PC-3 (cell line): ENCODE data around the gene APLP1. TPM values are rescaled to one million over a fixed set of nuclear protein-coding genes. Genes with fewer than 3 reads are reported as not detected.
A peak's percentile ranks its signal among the peaks of the same experiment; 100 is the strongest.

ENCODE experiments used
- ATAC-seq: fragments of 200-7000 bp; cut with Tn5 transposase; 2 replicates; pipeline ENCODE4 v1.9.1; 2020; ENCODE audit warnings: mild to moderate bottlenecking, moderate library complexity
- BruUV-seq: library from RNA; stranded (reverse); fragments of 400-500 nt; replicated peaks from 2 replicates; lab custom pipeline; 2021; lab: Mats Ljungman, UMichigan
- CTCF ChIA-PET: fragments of 300-600 bp; sonication (Branson Sonifier 250); formaldehyde crosslinking; loops from one replicate; lab custom pipeline; 2022; ENCODE audit warnings: antibody characterized with exemption; lab: Charles Lee
- POLR2A ChIA-PET: fragments of 300-600 bp; sonication (Branson Sonifier 250); formaldehyde crosslinking; loops from one replicate; lab custom pipeline; 2022; ENCODE audit warnings: antibody characterized with exemption; ENCODE audit not compliant: unreplicated experiment; lab: Charles Lee
- DNase-seq: peaks from one replicate; pipeline ENCODE4 v3.0.0-alpha.2; 2015
- H2AFZ ChIP-seq: fragments of 300-600 bp; sonication (generic); 2 replicates; pipeline ENCODE4 v1.6.0; 2016; ENCODE audit warnings: antibody characterized with exemption, low read length
- H3F3A ChIP-seq: fragments of 300-600 bp; sonication (generic); one replicate; pipeline ENCODE4 v1.6.0; 2017; ENCODE audit warnings: antibody characterized with exemption, low read length, control low read depth, mild to moderate bottlenecking; ENCODE audit not compliant: unreplicated experiment
- H3K27ac ChIP-seq: fragments of 300-600 bp; sonication (generic); 2 replicates; pipeline ENCODE4 v1.5.1; 2016; ENCODE audit warnings: mild to moderate bottlenecking, low read length
- H3K27me3 ChIP-seq: fragments of 300-600 bp; sonication (generic); 2 replicates; pipeline ENCODE4 v1.6.1; 2016; ENCODE audit warnings: low read length, mixed read lengths
- H3K36me3 ChIP-seq: fragments of 300-600 bp; sonication (generic); 2 replicates; pipeline ENCODE4 v1.6.1; 2016; ENCODE audit warnings: low read depth, mixed run types, low read length, mixed read lengths
- H3K4me1 ChIP-seq: fragments of 300-600 bp; sonication (generic); 2 replicates; pipeline ENCODE4 v1.5.1; 2016; ENCODE audit warnings: low read length; ENCODE audit not compliant: insufficient read depth
- H3K4me2 ChIP-seq: fragments of 300-600 bp; sonication (generic); 2 replicates; pipeline ENCODE4 v1.6.0; 2016; ENCODE audit warnings: low read length
- H3K4me3 ChIP-seq: fragments of 300-600 bp; sonication (generic); 2 replicates; pipeline ENCODE4 v1.5.1; 2016; ENCODE audit warnings: mild to moderate bottlenecking, low read length, mixed read lengths
- H3K79me2 ChIP-seq: fragments of 300-600 bp; sonication (generic); 2 replicates; pipeline ENCODE4 v1.6.1; 2017; ENCODE audit warnings: low read length, mixed read lengths
- H3K9ac ChIP-seq: fragments of 300-600 bp; sonication (generic); 2 replicates; pipeline ENCODE4 v1.6.0; 2016; ENCODE audit warnings: mild to moderate bottlenecking, low read length
- H3K9me2 ChIP-seq: fragments of 300-600 bp; sonication (generic); replicated peaks from 2 replicates; pipeline ENCODE4 v1.6.1; 2016; ENCODE audit warnings: mixed run types, low read length, mixed read lengths
- H3K9me3 ChIP-seq: fragments of 300-600 bp; sonication (generic); 2 replicates; pipeline ENCODE4 v1.6.1; 2016; ENCODE audit warnings: low read length, mixed read lengths
- H4K20me1 ChIP-seq: fragments of 300-600 bp; sonication (generic); 2 replicates; pipeline ENCODE4 v1.6.1; 2016; ENCODE audit warnings: low read length, mixed read lengths
- CTCF ChIP-seq: fragments of 300-600 bp; sonication (generic); conservative IDR thresholded peaks from 2 replicates; pipeline ENCODE4 v1.5.1; 2017; ENCODE audit warnings: antibody characterized with exemption, low read depth, mild to moderate bottlenecking, low read length
- EZH2 ChIP-seq: fragments of 300-600 bp; sonication (generic); IDR thresholded peaks from one replicate; pipeline ENCODE4 v1.6.1; 2017; ENCODE audit warnings: antibody characterized with exemption, mild to moderate bottlenecking, low read length; ENCODE audit not compliant: unreplicated experiment
- EZH2phosphoT487 ChIP-seq: fragments of 300-600 bp; sonication (generic); IDR thresholded peaks from 2 replicates; pipeline ENCODE4 v1.6.1; 2018; ENCODE audit warnings: mild to moderate bottlenecking, antibody characterized with exemption, low read length, borderline replicate concordance
- intact Hi-C: fragments of 100-400 bp; cut with micrococcal nuclease; formaldehyde crosslinking; loops from 2 replicates; pipeline ENCODE4 v1.9.0; 2023
- total RNA-seq: library from RNA; depleted of rRNA; stranded (reverse); fragments of >200 nt; gene quantifications from 2 replicates; pipeline ENCODE4 v1.2.3, GENCODE V29; 2014

Gene APLP1
- total RNA-seq, 1 experiment from 2014 or later = 21.1 TPM

- peak overlapping the region; percentile 95 for H3K4me3 ChIP-seq
- no peaks in the 10 kb centered on the region for H3K27me3 ChIP-seq
- H3K27ac ChIP-seq = no peak overlapping the region
- no peaks in the 10 kb centered on the region for H3K9me2 ChIP-seq
- no peak overlapping the region for H2AFZ ChIP-seq
- no peak overlapping the region for H3K9ac ChIP-seq
- ATAC-seq (no peak), DNase-seq (no peak)
- CTCF ChIA-PET = no interaction called here
- POLR2A ChIA-PET = no interaction called here
- no peaks in the 10 kb centered on the region for H4K20me1 ChIP-seq
- no TSS peak for BruUV-seq
- no peaks in the 10 kb centered on the region for H3F3A ChIP-seq
- peaks cover 7% of the 10 kb centered on the region; the same call in 1 of the 2 replicates for H3K4me1 ChIP-seq
- H3K4me2 ChIP-seq = peak overlapping the region; percentile 91
- no peaks in the 10 kb centered on the region for H3K9me3 ChIP-seq
- intact Hi-C loops = loop anchor here (2.0 kb wide), 1 partner anchor 33 kb away; no protein-coding TSS in a partner anchor
- TF ChIP-seq EZH2phosphoT487 (no peak), CTCF (no peak), EZH2 (no peak)
- H3K36me3 ChIP-seq = no peaks in the 10 kb centered on the region
- peaks cover 19% of the 10 kb centered on the region for H3K79me2 ChIP-seq
Measured at GRCh38 chr19:35897706-35898451, 29.5 kb downstream of the APLP1 start.

- Histone ChIP-seq H4K20me1 (no peaks in the 10 kb centered on the region), H3K79me2 (peaks cover 19% of the 10 kb centered on the region), H3F3A (no peaks in the 10 kb centered on the region), H3K9ac (peak overlapping the region; percentile 91), H3K4me3 (peak overlapping the region; percentile 95), H2AFZ (peak overlapping the region; percentile 82), H3K4me2 (peak overlapping the region; percentile 91), H3K9me3 (no peaks in the 10 kb centered on the region), H3K36me3 (no peaks in the 10 kb centered on the region), H3K27ac (no peak overlapping the region), H3K9me2 (no peaks in the 10 kb centered on the region), H3K4me1 (peaks cover 10% of the 10 kb centered on the region; the same call in 1 of the 2 replicates), H3K27me3 (no peaks in the 10 kb centered on the region)
- intact Hi-C loops = loop anchor here (2.0 kb wide), 1 partner anchor 32 kb away; no protein-coding TSS in a partner anchor
- ChIA-PET POLR2A (no interaction called here), CTCF (no interaction called here)
- no peak for DNase-seq
- no TSS peak for BruUV-seq
- no peak for ATAC-seq
- no peak for TF ChIP-seq CTCF
- no peak for TF ChIP-seq EZH2phosphoT487
- TF ChIP-seq EZH2 = no peak
Measured at GRCh38 chr19:35898499-35898809, 30.1 kb downstream of the APLP1 start.

GRCh38 chr19:35899547-35900214 lies 31.3 kb downstream of the APLP1 start:
- Histone ChIP-seq H3K27me3 (no peaks in the 10 kb centered on the region), H4K20me1 (no peaks in the 10 kb centered on the region), H3K9ac (peak overlapping the region; percentile 91), H3K36me3 (no peaks in the 10 kb centered on the region), H3K79me2 (peaks cover 19% of the 10 kb centered on the region), H3K4me3 (peak overlapping the region; percentile 95), H3K9me2 (no peaks in the 10 kb centered on the region), H3K9me3 (no peaks in the 10 kb centered on the region), H3K4me2 (peak overlapping the region; percentile 91), H3F3A (no peaks in the 10 kb centered on the region), H3K27ac (peak overlapping the region; percentile 59), H2AFZ (peak overlapping the region; percentile 82), H3K4me1 (peaks cover 10% of the 10 kb centered on the region; the same call in 1 of the 2 replicates)
- peak; percentile 75 for ATAC-seq
- CTCF ChIA-PET = no interaction called here
- POLR2A ChIA-PET = no interaction called here
- TF ChIP-seq EZH2phosphoT487 (no peak), CTCF (no peak), EZH2 (no peak)
- no TSS peak for BruUV-seq
- intact Hi-C loops = loop anchor here (2.0 kb wide), 1 partner anchor 31 kb away; no protein-coding TSS in a partner anchor
- peak; percentile 69 for DNase-seq
